OCI-LY7 (cell line): ENCODE data around the gene VASH2. TPM values are rescaled to one million over a fixed set of nuclear protein-coding genes. Genes with fewer than 3 reads are reported as not detected.
"Not testable (repeated sequence)": the region's sequence is repeated elsewhere in the genome, so short reads cannot be mapped to it uniquely, and the experiment has no call there.

Source experiments
- BruUV-seq: library from RNA; stranded (reverse); fragments of 400-500 nt; replicated peaks from 2 replicates; lab custom pipeline; 2021; lab: Mats Ljungman, UMichigan
- CTCF ChIA-PET: fragments of 300-600 bp; sonication (Branson Sonifier 250); formaldehyde crosslinking; loops from one replicate; lab custom pipeline; 2022; ENCODE audit warnings: antibody characterized with exemption; ENCODE audit not compliant: unreplicated experiment; lab: Charles Lee
- POLR2A ChIA-PET: fragments of 300-600 bp; sonication (Branson Sonifier 250); formaldehyde crosslinking; loops from one replicate; lab custom pipeline; 2022; ENCODE audit warnings: antibody characterized with exemption; lab: Charles Lee
- DNase-seq: peaks from one replicate; pipeline ENCODE4 v3.0.0-alpha.2; 2015; ENCODE audit warnings: low spot score
- H2AFZ ChIP-seq: fragments of 200-600 bp; sonication (generic), shearing (Covaris generic); 2 replicates; pipeline ENCODE4 v1.6.1; 2014; ENCODE audit warnings: mild to moderate bottlenecking, antibody characterized with exemption, low read length, moderate library complexity
- H3K27ac ChIP-seq: fragments of 200-600 bp; sonication (generic); 2 replicates; pipeline ENCODE4 v1.5.1; 2014; ENCODE audit warnings: mixed run types, low read depth, mild to moderate bottlenecking, moderate library complexity, low read length, inconsistent platforms; ENCODE audit not compliant: poor library complexity, severe bottlenecking
- H3K36me3 ChIP-seq: fragments of 200-600 bp; sonication (generic); 2 replicates; pipeline ENCODE4 v1.6.1; 2014; ENCODE audit warnings: mild to moderate bottlenecking, antibody characterized with exemption, low read length, moderate library complexity, mixed read lengths; ENCODE audit not compliant: insufficient read depth
- H3K4me1 ChIP-seq: fragments of 200-600 bp; sonication (generic); 2 replicates; pipeline ENCODE4 v1.5.1; 2014; ENCODE audit warnings: mild to moderate bottlenecking, low read length; ENCODE audit not compliant: insufficient read depth, poor library complexity, severe bottlenecking
- H3K4me2 ChIP-seq: fragments of 200-600 bp; sonication (generic); 2 replicates; pipeline ENCODE4 v1.6.1; 2014; ENCODE audit warnings: mild to moderate bottlenecking, low read length
- H3K4me3 ChIP-seq: fragments of 200-600 bp; sonication (generic); 2 replicates; pipeline ENCODE4 v1.5.1; 2014; ENCODE audit warnings: mild to moderate bottlenecking, low read depth, low read length; ENCODE audit not compliant: poor library complexity, severe bottlenecking
- H3K79me2 ChIP-seq: fragments of 200-600 bp; sonication (generic); 2 replicates; pipeline ENCODE4 v1.6.1; 2016; ENCODE audit warnings: low read depth, mild to moderate bottlenecking, low read length, moderate library complexity, mixed read lengths; ENCODE audit not compliant: insufficient read depth
- H3K9me2 ChIP-seq: fragments of 200-600 bp; sonication (generic); 2 replicates; pipeline ENCODE4 v1.6.1; 2016; ENCODE audit warnings: mild to moderate bottlenecking, low read length, mixed read lengths; ENCODE audit not compliant: insufficient read depth
- H3K9me3 ChIP-seq: fragments of 200-600 bp; sonication (generic); 2 replicates; pipeline ENCODE4 v1.6.1; 2014; ENCODE audit warnings: mild to moderate bottlenecking, mixed run types, low read length, mixed read lengths
- H4K20me1 ChIP-seq: fragments of 200-600 bp; sonication (generic); 2 replicates; pipeline ENCODE4 v1.6.1; 2014; ENCODE audit warnings: mild to moderate bottlenecking, antibody characterized with exemption, low read length, moderate library complexity, mixed read lengths; ENCODE audit not compliant: insufficient read depth
- EZH2phosphoT487 ChIP-seq: fragments of 200-600 bp; sonication (generic); IDR thresholded peaks from 2 replicates; pipeline ENCODE4 v1.6.1; 2018; ENCODE audit warnings: low read depth, borderline replicate concordance, mild to moderate bottlenecking, mixed run types, antibody characterized with exemption, low read length, moderate library complexity, mixed read lengths
- intact Hi-C: fragments of 100-400 bp; cut with micrococcal nuclease; formaldehyde crosslinking; loops from one replicate; pipeline ENCODE4 v1.10.0; 2022; ENCODE audit not compliant: unreplicated experiment
- total RNA-seq, 2 experiments: library from RNA; depleted of rRNA in 1 of 2; stranded (reverse); fragments of >200 nt in 1 of 2; shearing (Covaris generic) in 1 of 2; gene quantifications; 2 replicates each; pipeline ENCODE4 v1.2.3, GENCODE V29; 2014 to 2022
- TF ChIP-seq, protein P1 (sequence below): fragments of 200-600 bp; sonication (generic); conservative IDR thresholded peaks from 2 replicates; pipeline ENCODE4 v1.5.1; 2014; ENCODE audit warnings: mild to moderate bottlenecking, antibody characterized with exemption, low read length, moderate library complexity, mixed read lengths

The VASH2 gene
- total RNA-seq, 2 experiments from 2014 or later, result 7.3 to 7.4 TPM

GRCh38 chr1:212902054-212902453 is 48.3 kb upstream of the VASH2 start:
- Histone ChIP-seq H2AFZ (no peak overlapping the region), H3K4me3 (no peak overlapping the region), H3K36me3 (peaks cover 40% of the 10 kb centered on the region), H3K4me2 (no peak overlapping the region), H3K9me3 (peaks cover 26% of the 10 kb centered on the region), H3K79me2 (no peaks in the 10 kb centered on the region), H3K4me1 (no peaks in the 10 kb centered on the region), H3K27ac (no peak overlapping the region), H3K9me2 (no peaks in the 10 kb centered on the region), H4K20me1 (no peaks in the 10 kb centered on the region)
- intact Hi-C loops, result no loop called here
- no TSS peak for BruUV-seq
- TF ChIP-seq, protein P1, sequence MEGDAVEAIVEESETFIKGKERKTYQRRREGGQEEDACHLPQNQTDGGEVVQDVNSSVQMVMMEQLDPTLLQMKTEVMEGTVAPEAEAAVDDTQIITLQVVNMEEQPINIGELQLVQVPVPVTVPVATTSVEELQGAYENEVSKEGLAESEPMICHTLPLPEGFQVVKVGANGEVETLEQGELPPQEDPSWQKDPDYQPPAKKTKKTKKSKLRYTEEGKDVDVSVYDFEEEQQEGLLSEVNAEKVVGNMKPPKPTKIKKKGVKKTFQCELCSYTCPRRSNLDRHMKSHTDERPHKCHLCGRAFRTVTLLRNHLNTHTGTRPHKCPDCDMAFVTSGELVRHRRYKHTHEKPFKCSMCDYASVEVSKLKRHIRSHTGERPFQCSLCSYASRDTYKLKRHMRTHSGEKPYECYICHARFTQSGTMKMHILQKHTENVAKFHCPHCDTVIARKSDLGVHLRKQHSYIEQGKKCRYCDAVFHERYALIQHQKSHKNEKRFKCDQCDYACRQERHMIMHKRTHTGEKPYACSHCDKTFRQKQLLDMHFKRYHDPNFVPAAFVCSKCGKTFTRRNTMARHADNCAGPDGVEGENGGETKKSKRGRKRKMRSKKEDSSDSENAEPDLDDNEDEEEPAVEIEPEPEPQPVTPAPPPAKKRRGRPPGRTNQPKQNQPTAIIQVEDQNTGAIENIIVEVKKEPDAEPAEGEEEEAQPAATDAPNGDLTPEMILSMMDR, result no peak
- TF ChIP-seq EZH2phosphoT487, result no peak
- ChIA-PET CTCF (no interaction called here), POLR2A (interaction anchor here (0.6 to 2.2 kb wide), 3 partner anchors 10 to 46 kb away, joined by 3 to 11 read pairs (median 3); no protein-coding TSS in a partner anchor)
- no peak for DNase-seq

DNA sequence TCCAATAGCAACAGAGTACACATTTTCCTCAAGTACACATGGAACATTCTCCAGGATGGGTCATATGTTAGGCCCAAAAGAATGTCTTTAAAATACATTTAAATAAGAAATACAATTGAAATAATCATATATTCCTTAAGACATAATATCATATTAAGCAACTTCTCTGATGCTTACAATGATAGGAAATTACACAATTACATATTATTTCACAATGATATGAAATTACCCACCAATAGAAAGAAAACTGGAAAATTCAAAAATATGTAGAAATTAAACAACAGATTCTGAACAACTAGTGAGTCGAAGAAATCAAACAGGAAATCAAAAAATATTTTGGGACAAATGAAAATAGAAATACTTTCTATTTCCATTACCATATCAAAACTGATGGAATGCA is 46.7 kb upstream of the VASH2 start:
- TF ChIP-seq, protein P1, result no peak
- no peak for TF ChIP-seq EZH2phosphoT487
- Histone ChIP-seq H3K36me3 (peaks cover 25% of the 10 kb centered on the region), H3K27ac (no peak overlapping the region), H4K20me1 (no peaks in the 10 kb centered on the region), H3K79me2 (no peaks in the 10 kb centered on the region), H3K9me3 (peaks cover 26% of the 10 kb centered on the region), H2AFZ (no peak overlapping the region), H3K9me2 (no peaks in the 10 kb centered on the region), H3K4me1 (no peaks in the 10 kb centered on the region), H3K4me3 (no peak overlapping the region), H3K4me2 (no peak overlapping the region)
- BruUV-seq, result no TSS peak
- ChIA-PET POLR2A (no interaction called here), CTCF (no interaction called here)
- intact Hi-C loops, result no loop called here
- no peak for DNase-seq

- DNase-seq, H3K4me3 ChIP-seq, CTCF ChIA-PET, H3K4me1 ChIP-seq, H4K20me1 ChIP-seq, H2AFZ ChIP-seq, BruUV-seq, H3K79me2 ChIP-seq, intact Hi-C loops, H3K36me3 ChIP-seq, H3K9me3 ChIP-seq, H3K9me2 ChIP-seq, H3K4me2 ChIP-seq, H3K27ac ChIP-seq: not testable (repeated sequence)
- POLR2A ChIA-PET, result interaction anchor here (0.5 kb wide), 1 partner anchor 43 kb away, joined by 3 read pairs; no protein-coding TSS in a partner anchor
Observed at GRCh38 chr1:212908071-212908470, 42.3 kb upstream of the VASH2 start.
